HepG2 (cell line): Measurements from ENCODE around the gene PSMB11. TPM values are rescaled to one million over a fixed set of nuclear protein-coding genes. Genes with fewer than 3 reads are reported as not detected.
A peak's percentile ranks its signal among the peaks of the same experiment; 100 is the strongest.

Experiments
- ATAC-seq: fragments of 200-7000 bp; cut with Tn5 transposase; 3 replicates; pipeline ENCODE4 v1.9.1; 2020; ENCODE audit warnings: mild to moderate bottlenecking, moderate library complexity
- BruUV-seq: library from RNA; stranded (reverse); fragments of 400-500 nt; replicated peaks from 2 replicates; lab custom pipeline; 2021; lab: Mats Ljungman, UMichigan
- CTCF ChIA-PET: fragments of 300-600 bp; formaldehyde crosslinking; extraction: SDS; loops from one replicate; lab custom pipeline; 2021; ENCODE audit warnings: low total read pairs, inconsistent platforms, low intra/inter-chr PET ratio; lab: Yijun Ruan, JAX
- POLR2A ChIA-PET: fragments of 350-600 bp; sonication (Branson Sonifier 250); formaldehyde crosslinking; loops from one replicate; lab custom pipeline; 2020; ENCODE audit warnings: antibody characterized with exemption, inconsistent platforms; lab: Yijun Ruan, JAX
- DNase-seq: peaks from one replicate; pipeline ENCODE4 v3.0.0-alpha.2; 2015; ENCODE audit warnings: low spot score
- FAIRE-seq: peaks from 3 replicates; lab custom pipeline; 2011; peaks lifted over from hg19 to GRCh38; lab: Jason Lieb, UNC
- H2AFZ ChIP-seq: one replicate; pipeline ENCODE4 v1.6.1; 2011; ENCODE audit warnings: low read length, inconsistent platforms
- H3K27ac ChIP-seq: fragments of 300-600 bp; 3 replicates; pipeline ENCODE4 v1.8.0; 2011; ENCODE audit warnings: mixed run types, mild to moderate bottlenecking, mixed read lengths, low read length, inconsistent platforms; ENCODE audit not compliant: insufficient read depth; ENCODE audit errors: extremely low read length
- H3K27me3 ChIP-seq, 2 experiments: fragments of 200-600 bp in 1 of 2; 2 replicates in 1 of 2; 3 replicates in 1 of 2; pipeline versions ENCODE4 v1.6.0 to v1.8.0; 2011; ENCODE audit warnings: low read length in 2 of 2, mild to moderate bottlenecking in 2 of 2, moderate library complexity in 2 of 2, inconsistent platforms in 1 of 2; ENCODE audit not compliant: insufficient read depth in 2 of 2, control insufficient read depth in 1 of 2
- H3K36me3 ChIP-seq, 2 experiments: fragments of 200-600 bp in 1 of 2; replicated peaks in 1 of 2; 2 replicates in 1 of 2; 3 replicates in 1 of 2; pipeline versions ENCODE4 v1.5.1 to v1.8.0; 2011; ENCODE audit warnings: low read length in 2 of 2, inconsistent platforms in 1 of 2; ENCODE audit not compliant: insufficient read depth in 2 of 2, control insufficient read depth in 1 of 2
- H3K4me1 ChIP-seq: 2 replicates; pipeline ENCODE4 v1.5.1; 2012; ENCODE audit warnings: low read length, inconsistent platforms; ENCODE audit not compliant: insufficient read depth
- H3K4me2 ChIP-seq: 2 replicates; pipeline ENCODE4 v1.6.0; 2011; ENCODE audit warnings: low read depth, low read length, inconsistent platforms
- H3K4me3 ChIP-seq, 3 experiments: fragments of 200-600 bp in 1 of 3; sonication (generic), shearing (Covaris generic) in 1 of 3; replicated peaks in 1 of 3; 2 replicates each; pipeline ENCODE4 v1.5.1; 2011 to 2016; ENCODE audit warnings: low read length in 3 of 3, inconsistent platforms in 2 of 3, low read depth in 2 of 3, mild to moderate bottlenecking in 2 of 3, control low read depth in 1 of 3, mixed read lengths in 1 of 3; ENCODE audit not compliant: insufficient read depth in 1 of 3
- H3K79me2 ChIP-seq: one replicate; pipeline ENCODE4 v1.6.1; 2011; ENCODE audit warnings: low read length, inconsistent platforms; ENCODE audit not compliant: insufficient read depth
- H3K9ac ChIP-seq: 2 replicates; pipeline ENCODE4 v1.6.0; 2011; ENCODE audit warnings: mild to moderate bottlenecking, low read depth, low read length, inconsistent platforms; ENCODE audit not compliant: insufficient read depth
- H3K9me3 ChIP-seq: 2 replicates; pipeline ENCODE4 v1.5.1; 2012; ENCODE audit warnings: mild to moderate bottlenecking, low read length
- H4K20me1 ChIP-seq: 2 replicates; pipeline ENCODE4 v1.6.0; 2011; ENCODE audit warnings: inconsistent platforms, mild to moderate bottlenecking, low read length, moderate library complexity; ENCODE audit not compliant: insufficient read depth
- ELK4 ChIP-seq: sonication (generic); formaldehyde crosslinking; IDR thresholded peaks from 2 replicates; pipeline ENCODE4 v1.9.0; 2021; ENCODE audit warnings: missing genetic modification reagents, borderline replicate concordance
- NFIB ChIP-seq: sonication (generic); formaldehyde crosslinking; IDR thresholded peaks from 2 replicates; pipeline ENCODE4 v1.9.0; 2021; ENCODE audit warnings: missing genetic modification reagents, mild to moderate bottlenecking, borderline replicate concordance
- SMYD3 ChIP-seq: sonication (generic); formaldehyde crosslinking; IDR thresholded peaks from 2 replicates; pipeline ENCODE4 v1.8.1; 2023; ENCODE audit warnings: mild to moderate bottlenecking, missing genetic modification reagents
- TEAD3 ChIP-seq: optimal IDR thresholded peaks from 2 replicates; pipeline ENCODE3; 2016; ENCODE audit warnings: borderline replicate concordance
- TFE3 ChIP-seq: IDR thresholded peaks from 2 replicates; pipeline ENCODE4 v1.6.1; 2016
- ZBTB25 ChIP-seq: IDR thresholded peaks from 2 replicates; pipeline ENCODE4 v1.6.1; 2018; ENCODE audit warnings: missing genetic modification reagents
- ZKSCAN8 ChIP-seq: IDR thresholded peaks from 2 replicates; pipeline ENCODE4 v1.6.1; 2016; ENCODE audit warnings: borderline replicate concordance, missing genetic modification reagents, missing compliant biosample characterization
- ZNF17 ChIP-seq: sonication (generic); formaldehyde crosslinking; IDR thresholded peaks from 2 replicates; pipeline ENCODE4 v1.5.0; 2020; ENCODE audit warnings: mild to moderate bottlenecking, missing genetic modification reagents
- ZNF296 ChIP-seq: sonication (generic); formaldehyde crosslinking; conservative IDR thresholded peaks from 2 replicates; pipeline ENCODE4 v1.5.0; 2020; ENCODE audit warnings: mild to moderate bottlenecking, missing genetic modification reagents
- ZNF770 ChIP-seq: sonication (generic); formaldehyde crosslinking; IDR thresholded peaks from 2 replicates; pipeline ENCODE4 v1.5.0; 2020; ENCODE audit warnings: mild to moderate bottlenecking, missing genetic modification reagents
- ZNF891 ChIP-seq: sonication (generic); formaldehyde crosslinking; IDR thresholded peaks from 2 replicates; pipeline ENCODE4 v1.5.0; 2020; ENCODE audit warnings: mild to moderate bottlenecking, missing genetic modification reagents
- WGBS: methylation state at CpG from one replicate; pipeline ENCODE4 v1.1.6; 2017; ENCODE audit warnings: low lambda C conversion rate; 5-methylcytosine and 5-hydroxymethylcytosine counted together
- in situ Hi-C: cut with HindIII; loops from 2 replicates; pipeline ENCODE4 v1.10.0; 2017; ENCODE audit warnings: low pct_unique_long_range_greater_than_20kb; ENCODE audit not compliant: extremely low pct_ligation_motif_present
- intact Hi-C: fragments of 100-400 bp; cut with micrococcal nuclease; formaldehyde crosslinking; loops from one replicate; pipeline ENCODE4 v1.10.0; 2022; ENCODE audit not compliant: unreplicated experiment
- polyA plus RNA-seq, 8 experiments: library from polyadenylated mRNA; depleted of rRNA in 3 of 8; stranded (reverse) in 7 of 8; unstranded in 1 of 8; fragments of >200 nt; fragmentation: Illumina TruSeq in 4 of 8; extraction: Trizol in 4 of 8; gene quantifications; 2 replicates each; pipeline versions ENCODE4 v1.2.1 to v1.2.3, GENCODE V29; 2011 to 2016; ENCODE audit warnings: low read depth in 4 of 8, missing spikeins in 1 of 8, mixed read lengths in 1 of 8; ENCODE audit not compliant: insufficient read depth in 1 of 8
- total RNA-seq, 5 experiments: library from RNA; depleted of rRNA; stranded (reverse); fragments of >200 nt; fragmentation: Illumina TruSeq; extraction: Trizol; gene quantifications; 2 replicates each; pipeline ENCODE4 v1.2.3, GENCODE V29; 2016; ENCODE audit warnings: low read depth in 1 of 5

PSMB11 gene
- total and polyA plus RNA-seq, 2 of the 13 experiments (the other 11 are each of a cell fraction or from before 2014, with no cell fraction given), result not detected

GRCh38 chr14:23067847-23068788, 26.1 kb downstream of the PSMB11 start (continued):
- no peak for TF ChIP-seq ZNF770 (CRISPR knock-in tag)
- TF ChIP-seq ZNF891, result peak; percentile 67; the same call in 1 of the 2 replicates
- no peak for TF ChIP-seq NFIB (CRISPR knock-in tag)
- no peak for TF ChIP-seq SMYD3 (CRISPR knock-in tag)
- TF ChIP-seq ZNF296 (CRISPR knock-in tag), result peak; percentile 56; the same call in 1 of the 2 replicates
- peak; percentile 15; the same call in 1 of the 2 replicates for TF ChIP-seq ZNF17

GRCh38 chr14:23068789-23069412, 26.9 kb downstream of the PSMB11 start:
- ChIA-PET CTCF (interaction anchor here (0.6 to 4.5 kb wide), 18 partner anchors 9 to 512 kb away, joined by 3 to 34 read pairs (median 4); partner anchors contain the start of genes ACIN1, C14orf119 and CDH24), POLR2A (interaction anchor here (0.6 to 2.0 kb wide), 33 partner anchors 9 to 1144 kb away, joined by 3 to 80 read pairs (median 4); partner anchors contain the start of genes ACIN1, AJUBA, BCL2L2 and C14orf119)
- peak; percentile 99 for FAIRE-seq
- intact Hi-C loops (loop anchor here (1.0 to 2.0 kb wide), 3 partner anchors 8 to 118 kb away; no protein-coding TSS in a partner anchor), in situ Hi-C loops (loop anchor here (5.0 kb wide), 1 partner anchor 38 kb away; no protein-coding TSS in a partner anchor)
- Histone ChIP-seq H3K27ac (peak overlapping the region; percentile 5), H3K4me1 (peaks cover 42% of the 10 kb centered on the region), H3K9ac (no peak overlapping the region), H3K9me3 (no peaks in the 10 kb centered on the region), H3K4me3 (no peak overlapping the region), H3K79me2 (peaks cover 45% of the 10 kb centered on the region), H3K4me2 (peak overlapping the region; percentile 21; the same call in 1 of the 2 replicates), H3K27me3 (no peaks in the 10 kb centered on the region; a peak in 1 of 5 replicates), H3K36me3 (peaks cover 42 to 72% of the 10 kb centered on the region in 2 experiments), H2AFZ (no peak overlapping the region), H4K20me1 (peaks cover 12% of the 10 kb centered on the region)
- TSS peak; percentile 6 for BruUV-seq
- WGBS, result 44% methylated on average over 8 of the region's 8 CpGs
- DNase-seq, result peak; percentile 98
- peak; percentile 79 for ATAC-seq
- TF ChIP-seq TEAD3 (peak; percentile 72), ELK4 (CRISPR knock-in tag) (0 out of 2 replicates have a peak, but pooled peaks have one; percentile 42), ZBTB25 (CRISPR knock-in tag) (peak; percentile 93; the same call in 1 of the 2 replicates), TFE3 (CRISPR knock-in tag) (peak; percentile 68; the same call in 1 of the 2 replicates), ZKSCAN8 (CRISPR knock-in tag) (peak; percentile 79; the same call in 1 of the 2 replicates)
